Thyroid gland (tissue), 4 donors: ENCODE results near the gene SELENOM.

Source experiments
- POLR2A ChIP-seq, 2 donors: fragments of 450-650 bp; IDR thresholded peaks; one replicate each; pipeline ENCODE4 v1.6.1; 2017; ENCODE audit warnings: antibody characterized with exemption in 2 of 2, mild to moderate bottlenecking in 2 of 2, moderate library complexity in 1 of 2
- TF ChIP-seq, protein P1 (sequence below), 6 experiments: fragments of 200-600 bp in 3 of 6; fragments of 450-650 bp in 3 of 6; sonication (generic) in 3 of 6; IDR thresholded peaks; one replicate each; pipeline ENCODE4 v1.5.1; 2016 to 2019; ENCODE audit warnings: antibody characterized with exemption in 6 of 6, mild to moderate bottlenecking in 2 of 6, inconsistent platforms in 1 of 6, moderate library complexity in 1 of 6

- TF ChIP-seq, protein P1, sequence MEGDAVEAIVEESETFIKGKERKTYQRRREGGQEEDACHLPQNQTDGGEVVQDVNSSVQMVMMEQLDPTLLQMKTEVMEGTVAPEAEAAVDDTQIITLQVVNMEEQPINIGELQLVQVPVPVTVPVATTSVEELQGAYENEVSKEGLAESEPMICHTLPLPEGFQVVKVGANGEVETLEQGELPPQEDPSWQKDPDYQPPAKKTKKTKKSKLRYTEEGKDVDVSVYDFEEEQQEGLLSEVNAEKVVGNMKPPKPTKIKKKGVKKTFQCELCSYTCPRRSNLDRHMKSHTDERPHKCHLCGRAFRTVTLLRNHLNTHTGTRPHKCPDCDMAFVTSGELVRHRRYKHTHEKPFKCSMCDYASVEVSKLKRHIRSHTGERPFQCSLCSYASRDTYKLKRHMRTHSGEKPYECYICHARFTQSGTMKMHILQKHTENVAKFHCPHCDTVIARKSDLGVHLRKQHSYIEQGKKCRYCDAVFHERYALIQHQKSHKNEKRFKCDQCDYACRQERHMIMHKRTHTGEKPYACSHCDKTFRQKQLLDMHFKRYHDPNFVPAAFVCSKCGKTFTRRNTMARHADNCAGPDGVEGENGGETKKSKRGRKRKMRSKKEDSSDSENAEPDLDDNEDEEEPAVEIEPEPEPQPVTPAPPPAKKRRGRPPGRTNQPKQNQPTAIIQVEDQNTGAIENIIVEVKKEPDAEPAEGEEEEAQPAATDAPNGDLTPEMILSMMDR (IDR thresholded peaks at IDR 0.05): no peak
- TF ChIP-seq POLR2A (IDR thresholded peaks at IDR 0.05): no peak
These were observed 16.9 kb downstream of the SELENOM start for GRCh38 chr22:31090217-31091085.
